H9 (cell line): ENCODE measurements around the gene RGS2. TPM values are rescaled to one million over a fixed set of nuclear protein-coding genes. Genes with fewer than 3 reads are reported as not detected.

Experiments used
- DNase-seq: peaks from one replicate; pipeline ENCODE4 v3.0.0-alpha.2; 2017
- H2AFZ ChIP-seq: one replicate; pipeline ENCODE4 v1.6.1; 2013; ENCODE audit warnings: mild to moderate bottlenecking, low read length, control low read depth, moderate library complexity
- H2AK5ac ChIP-seq: 2 replicates; pipeline ENCODE4 v1.6.1; 2013; ENCODE audit warnings: low read length, control low read depth, mixed read lengths; ENCODE audit not compliant: insufficient read length
- H2BK120ac ChIP-seq: one replicate; pipeline ENCODE4 v1.6.1; 2013; ENCODE audit warnings: low read depth, mild to moderate bottlenecking, low read length, control low read depth, inconsistent platforms; ENCODE audit not compliant: poor library complexity, severe bottlenecking
- H2BK12ac ChIP-seq: 2 replicates; pipeline ENCODE4 v1.6.1; 2013; ENCODE audit warnings: low read length, control low read depth, mixed read lengths, low read depth; ENCODE audit not compliant: insufficient read length
- H2BK15ac ChIP-seq: 2 replicates; pipeline ENCODE4 v1.6.1; 2013; ENCODE audit warnings: low read depth, low read length, control low read depth
- H2BK20ac ChIP-seq: one replicate; pipeline ENCODE4 v1.6.1; 2013; ENCODE audit warnings: low read depth, mild to moderate bottlenecking, low read length, control low read depth, inconsistent platforms; ENCODE audit not compliant: poor library complexity, severe bottlenecking
- H2BK5ac ChIP-seq: 2 replicates; pipeline ENCODE4 v1.6.1; 2013; ENCODE audit warnings: low read length, control low read depth, mixed read lengths; ENCODE audit not compliant: insufficient read length
- H3K14ac ChIP-seq: 2 replicates; pipeline ENCODE4 v1.6.1; 2013; ENCODE audit warnings: low read length, control low read depth; ENCODE audit not compliant: insufficient read depth
- H3K18ac ChIP-seq: 2 replicates; pipeline ENCODE4 v1.6.1; 2013; ENCODE audit warnings: low read depth, mild to moderate bottlenecking, mixed read lengths, low read length, control low read depth; ENCODE audit not compliant: insufficient read length
- H3K23ac ChIP-seq: 2 replicates; pipeline ENCODE4 v1.6.1; 2013; ENCODE audit warnings: low read length, control low read depth, mixed read lengths, low read depth; ENCODE audit not compliant: insufficient read length
- H3K23me2 ChIP-seq: 2 replicates; pipeline ENCODE4 v1.6.1; 2013; ENCODE audit warnings: low read depth, mild to moderate bottlenecking, mixed read lengths, low read length, control low read depth; ENCODE audit not compliant: insufficient read length, poor library complexity, severe bottlenecking
- H3K27ac ChIP-seq: 2 replicates; pipeline ENCODE4 v1.5.1; 2013; ENCODE audit warnings: low read length, control low read depth, mixed read lengths, low read depth; ENCODE audit not compliant: insufficient read length
- H3K27me3 ChIP-seq: 2 replicates; pipeline ENCODE4 v1.6.1; 2013; ENCODE audit warnings: low read length, control low read depth, inconsistent platforms; ENCODE audit not compliant: insufficient read depth
- H3K4ac ChIP-seq: 2 replicates; pipeline ENCODE4 v1.6.1; 2013; ENCODE audit warnings: low read depth, mild to moderate bottlenecking, control low read depth, inconsistent platforms, low read length, moderate library complexity
- H3K4me1 ChIP-seq: 2 replicates; pipeline ENCODE4 v1.6.1; 2013; ENCODE audit warnings: low read length, control low read depth, inconsistent platforms; ENCODE audit not compliant: insufficient read depth
- H3K4me2 ChIP-seq: 2 replicates; pipeline ENCODE4 v1.6.1; 2013; ENCODE audit warnings: low read length, control low read depth, mixed read lengths; ENCODE audit not compliant: insufficient read length, insufficient read depth
- H3K56ac ChIP-seq: 2 replicates; pipeline ENCODE4 v1.6.1; 2013; ENCODE audit warnings: low read depth, mild to moderate bottlenecking, mixed read lengths, low read length, control low read depth; ENCODE audit not compliant: insufficient read length
- H3K79me1 ChIP-seq: 2 replicates; pipeline ENCODE4 v1.6.1; 2013; ENCODE audit warnings: low read depth, mild to moderate bottlenecking, moderate library complexity, low read length, control low read depth, inconsistent platforms; ENCODE audit not compliant: insufficient read depth, poor library complexity, severe bottlenecking
- H3K79me2 ChIP-seq: 2 replicates; pipeline ENCODE4 v1.6.1; 2013; ENCODE audit warnings: low read length, control low read depth, inconsistent platforms; ENCODE audit not compliant: insufficient read depth
- H3K9ac ChIP-seq: 2 replicates; pipeline ENCODE4 v1.6.1; 2013; ENCODE audit warnings: low read length, control low read depth, mixed read lengths; ENCODE audit not compliant: insufficient read length; ENCODE audit errors: extremely low read depth
- H3K9me3 ChIP-seq: one replicate; pipeline ENCODE4 v1.6.1; 2013; ENCODE audit warnings: low read depth, low read length, inconsistent platforms; ENCODE audit not compliant: control insufficient read depth
- H3T11ph ChIP-seq: one replicate; pipeline ENCODE4 v1.6.1; 2013; ENCODE audit warnings: mild to moderate bottlenecking, low read length, control low read depth, inconsistent platforms
- H4K20me1 ChIP-seq: one replicate; pipeline ENCODE4 v1.6.1; 2013; ENCODE audit not compliant: control insufficient read depth, insufficient read length, insufficient read depth
- H4K5ac ChIP-seq: 2 replicates; pipeline ENCODE4 v1.6.1; 2013; ENCODE audit warnings: low read depth, mild to moderate bottlenecking, mixed read lengths, low read length, control low read depth; ENCODE audit not compliant: insufficient read length
- H4K8ac ChIP-seq: replicated peaks from 2 replicates; pipeline ENCODE4 v1.6.1; 2013; ENCODE audit warnings: low read length, control low read depth, mixed read lengths, low read depth; ENCODE audit not compliant: insufficient read length
- H4K91ac ChIP-seq: 2 replicates; pipeline ENCODE4 v1.6.1; 2013; ENCODE audit warnings: low read depth, mild to moderate bottlenecking, moderate library complexity, mixed read lengths, low read length, control low read depth; ENCODE audit not compliant: insufficient read length
- H3K27ac Mint-ChIP-seq, 3 experiments: 2 replicates in 2 of 3; 3 replicates in 1 of 3; pipeline ENCODE4 v1.8.0; 2020 to 2021; ENCODE audit warnings: mixed read lengths in 3 of 3, mild to moderate bottlenecking in 1 of 3, moderate library complexity in 1 of 3
- H3K27me3 Mint-ChIP-seq: 2 replicates; pipeline ENCODE4 v1.8.0; 2021; ENCODE audit warnings: low read depth, mild to moderate bottlenecking, moderate library complexity, mixed read lengths
- H3K36me3 Mint-ChIP-seq, 3 experiments: 2 replicates in 2 of 3; 3 replicates in 1 of 3; pipeline ENCODE4 v1.8.0; 2020 to 2021; ENCODE audit warnings: low read depth in 3 of 3, mixed read lengths in 3 of 3; ENCODE audit not compliant: insufficient read depth in 1 of 3
- H3K4me1 Mint-ChIP-seq, 2 experiments: 2 replicates each; pipeline ENCODE4 v1.8.0; 2020; ENCODE audit warnings: mixed read lengths in 2 of 2
- H3K4me3 Mint-ChIP-seq, 2 experiments: 2 replicates in 1 of 2; 3 replicates in 1 of 2; pipeline ENCODE4 v1.8.0; 2020 to 2021; ENCODE audit warnings: mild to moderate bottlenecking in 2 of 2, mixed read lengths in 2 of 2, moderate library complexity in 1 of 2
- H3K9me3 Mint-ChIP-seq, 2 experiments: 2 replicates in 1 of 2; 3 replicates in 1 of 2; pipeline ENCODE4 v1.8.0; 2020; ENCODE audit warnings: mild to moderate bottlenecking in 2 of 2, mixed read lengths in 2 of 2, moderate library complexity in 1 of 2
- CTCF ChIP-seq: fragments of 200-600 bp; sonication (generic); conservative IDR thresholded peaks from 3 replicates; pipeline ENCODE4 v1.8.0; 2021; ENCODE audit warnings: antibody characterized with exemption, mild to moderate bottlenecking
- total RNA-seq: library from RNA; stranded (reverse); gene quantifications from 2 replicates; pipeline ENCODE4 v1.2.1, GENCODE V29; 2021

Gene RGS2
- total RNA-seq, 1 experiment from 2014 or later: 13.9 TPM

DNA sequence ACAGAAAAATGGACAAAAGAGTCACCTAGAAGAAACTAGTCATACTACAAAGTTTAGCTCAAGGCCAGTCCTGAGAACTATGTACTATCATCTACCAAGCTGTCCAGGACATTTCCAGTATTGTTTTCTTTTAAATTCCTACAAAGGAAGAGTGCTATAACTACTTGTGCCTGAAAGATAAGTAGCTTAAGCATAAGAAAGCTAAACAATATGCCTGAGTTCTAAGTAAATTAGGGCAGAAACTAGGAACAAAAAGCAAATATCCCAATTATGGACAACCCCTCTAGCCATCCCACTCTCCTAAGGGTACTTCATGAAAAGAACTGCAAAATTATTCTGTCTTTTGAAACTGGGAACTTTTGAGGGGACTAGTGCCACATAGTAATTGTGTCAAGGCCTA lies 5.3 kb upstream of the RGS2 start:
- no peak overlapping the region for H4K5ac ChIP-seq
- no peak overlapping the region for H2AK5ac ChIP-seq
- H3K4me2 ChIP-seq: no peak overlapping the region
- no peak overlapping the region for H4K91ac ChIP-seq
- H3K27ac Mint-ChIP-seq: no peak overlapping the region
- H3K4me1 Mint-ChIP-seq: peaks cover 6 to 12% of the 10 kb centered on the region in 2 experiments
- H4K8ac ChIP-seq: no peak overlapping the region
- H3K79me1 ChIP-seq: no peaks in the 10 kb centered on the region
- H3K4ac ChIP-seq: no peak overlapping the region
- H2BK20ac ChIP-seq: no peak overlapping the region
- H3K14ac ChIP-seq: no peak overlapping the region
- no peaks in the 10 kb centered on the region for H3K36me3 Mint-ChIP-seq
- no peak for TF ChIP-seq CTCF
- no peak overlapping the region for H2BK15ac ChIP-seq
- peaks cover 15% of the 10 kb centered on the region for H3K27me3 Mint-ChIP-seq
- no peak overlapping the region for H2AFZ ChIP-seq
- no peak overlapping the region for H3K18ac ChIP-seq
- peaks cover 3% of the 10 kb centered on the region for H3K23me2 ChIP-seq
- no peaks in the 10 kb centered on the region for H3K4me1 ChIP-seq
- no peaks in the 10 kb centered on the region for H4K20me1 ChIP-seq
- H2BK5ac ChIP-seq: no peak overlapping the region
- H3T11ph ChIP-seq: no peak overlapping the region
- H3K9me3 Mint-ChIP-seq: no peaks in the 10 kb centered on the region; a peak in 1 of 5 replicates
- no peak overlapping the region for H3K9ac ChIP-seq
- DNase-seq: no peak
- no peak overlapping the region for H2BK120ac ChIP-seq
- no peak overlapping the region for H3K56ac ChIP-seq
- no peak overlapping the region for H3K4me3 Mint-ChIP-seq
- H3K27me3 ChIP-seq: no peaks in the 10 kb centered on the region
- H3K79me2 ChIP-seq: no peaks in the 10 kb centered on the region
- no peak overlapping the region for H2BK12ac ChIP-seq
- H3K23ac ChIP-seq: no peak overlapping the region
- H3K9me3 ChIP-seq: no peaks in the 10 kb centered on the region
- no peak overlapping the region for H3K27ac ChIP-seq
